GM23338 (cell line): ENCODE data around the gene HRH2. TPM values are rescaled to one million over a fixed set of nuclear protein-coding genes. Genes with fewer than 3 reads are reported as not detected.

Source experiments
- ATAC-seq: fragments of 200-7000 bp; cut with Tn5 transposase; 3 replicates; pipeline ENCODE4 v1.9.1; 2020
- DNase-seq: peaks from one replicate; pipeline ENCODE4 v3.0.0-alpha.2; 2015; ENCODE audit warnings: low spot score
- H2AFZ ChIP-seq: fragments of 200-600 bp; sonication (generic); 2 replicates; pipeline ENCODE4 v1.8.0; 2016; ENCODE audit warnings: antibody characterized with exemption, mild to moderate bottlenecking, moderate library complexity
- H3F3A ChIP-seq: fragments of 200-600 bp; sonication (generic); replicated peaks from 2 replicates; pipeline ENCODE4 v1.8.0; 2017; ENCODE audit warnings: antibody characterized with exemption, mixed run types, low read depth
- H3K27ac ChIP-seq: fragments of 200-600 bp; sonication (generic); 2 replicates; pipeline ENCODE4 v1.6.1; 2016; ENCODE audit warnings: low read depth
- H3K27me3 ChIP-seq: fragments of 200-600 bp; sonication (generic); 2 replicates; pipeline ENCODE4 v1.8.0; 2016; ENCODE audit warnings: mild to moderate bottlenecking, mixed run types, moderate library complexity; ENCODE audit not compliant: insufficient read depth
- H3K36me3 ChIP-seq: fragments of 200-600 bp; sonication (generic); 2 replicates; pipeline ENCODE4 v1.8.0; 2016; ENCODE audit warnings: mild to moderate bottlenecking; ENCODE audit not compliant: insufficient read depth
- H3K4me1 ChIP-seq: fragments of 200-600 bp; sonication (generic); 2 replicates; pipeline ENCODE4 v1.8.0; 2016; ENCODE audit warnings: mild to moderate bottlenecking, moderate library complexity; ENCODE audit not compliant: insufficient read depth
- H3K4me2 ChIP-seq: fragments of 200-600 bp; sonication (generic); 2 replicates; pipeline ENCODE4 v1.7.1; 2017; ENCODE audit warnings: mixed run types
- H3K4me3 ChIP-seq: fragments of 200-600 bp; sonication (generic); 2 replicates; pipeline ENCODE4 v1.6.1; 2016; ENCODE audit warnings: mixed run types
- H3K79me2 ChIP-seq: fragments of 200-600 bp; sonication (generic); replicated peaks from 2 replicates; pipeline ENCODE4 v1.8.0; 2017; ENCODE audit warnings: mild to moderate bottlenecking; ENCODE audit not compliant: insufficient read depth
- H3K9me2 ChIP-seq: fragments of 200-600 bp; sonication (generic); 2 replicates; pipeline ENCODE4 v1.8.0; 2017; ENCODE audit not compliant: insufficient read depth
- H4K20me1 ChIP-seq: fragments of 200-600 bp; sonication (generic); replicated peaks from 2 replicates; pipeline ENCODE4 v1.8.0; 2017; ENCODE audit warnings: mild to moderate bottlenecking; ENCODE audit not compliant: insufficient read depth
- H3K27ac Mint-ChIP-seq: 2 replicates; pipeline ENCODE4 v1.8.0; 2020; ENCODE audit warnings: inconsistent platforms, mild to moderate bottlenecking, moderate library complexity, mixed read lengths
- H3K27me3 Mint-ChIP-seq: 3 replicates; pipeline ENCODE4 v1.8.0; 2022; ENCODE audit warnings: low read depth, mild to moderate bottlenecking, moderate library complexity, mixed read lengths, inconsistent platforms; ENCODE audit not compliant: insufficient read depth, poor library complexity
- H3K36me3 Mint-ChIP-seq: 3 replicates; pipeline ENCODE4 v1.8.0; 2021; ENCODE audit warnings: low read depth, mild to moderate bottlenecking, inconsistent platforms, moderate library complexity, mixed read lengths
- H3K4me1 Mint-ChIP-seq: 3 replicates; pipeline ENCODE4 v1.8.0; 2020; ENCODE audit warnings: mild to moderate bottlenecking, inconsistent platforms, mixed read lengths
- H3K4me3 Mint-ChIP-seq: 3 replicates; pipeline ENCODE4 v1.8.0; 2021; ENCODE audit warnings: moderate library complexity, mild to moderate bottlenecking, inconsistent platforms, mixed read lengths
- H3K9me3 Mint-ChIP-seq: 3 replicates; pipeline ENCODE4 v1.8.0; 2020; ENCODE audit warnings: moderate library complexity, mild to moderate bottlenecking, inconsistent platforms, mixed read lengths
- CREB1 ChIP-seq: fragments of 250-450 bp; sonication (Bioruptor Pico); IDR thresholded peaks from 2 replicates; pipeline ENCODE4 v1.5.0; 2020; ENCODE audit warnings: low read depth, mild to moderate bottlenecking, moderate library complexity
- EZH2 ChIP-seq: fragments of 200-600 bp; sonication (generic); IDR thresholded peaks from one replicate; pipeline ENCODE4 v1.8.0; 2017; ENCODE audit warnings: antibody characterized with exemption, mild to moderate bottlenecking, low read depth; ENCODE audit not compliant: unreplicated experiment
- EZH2phosphoT487 ChIP-seq: fragments of 200-600 bp; sonication (generic); IDR thresholded peaks from one replicate; pipeline ENCODE4 v1.8.1; 2018; ENCODE audit warnings: antibody characterized with exemption; ENCODE audit not compliant: unreplicated experiment
- JUNB ChIP-seq: IDR thresholded peaks from one replicate; pipeline ENCODE4 v1.6.1; 2016; ENCODE audit warnings: antibody characterized with exemption; ENCODE audit not compliant: unreplicated experiment
- NANOG ChIP-seq: IDR thresholded peaks from 2 replicates; pipeline ENCODE4 v1.6.1; 2016; ENCODE audit warnings: antibody characterized with exemption, borderline replicate concordance
- POLR2AphosphoS5 ChIP-seq: IDR thresholded peaks from 2 replicates; pipeline ENCODE4 v1.6.1; 2016; ENCODE audit warnings: antibody characterized with exemption, low read depth
- STAT1 ChIP-seq: IDR thresholded peaks from one replicate; pipeline ENCODE4 v1.6.1; 2016; ENCODE audit warnings: antibody characterized with exemption; ENCODE audit not compliant: unreplicated experiment
- ZNF114 ChIP-seq: fragments of 250-450 bp; sonication (Bioruptor Pico); IDR thresholded peaks from 2 replicates; pipeline ENCODE4 v1.5.0; 2020; ENCODE audit warnings: mild to moderate bottlenecking, moderate library complexity
- ZNF331 ChIP-seq: fragments of 250-450 bp; sonication (Bioruptor Pico); IDR thresholded peaks from 2 replicates; pipeline ENCODE4 v1.5.0; 2020; ENCODE audit warnings: low read depth, mild to moderate bottlenecking, moderate library complexity
- polyA plus RNA-seq: library from polyadenylated mRNA; unstranded; fragments of >200 nt; fragmentation: Nextera tagmentation; extraction: Ambion mirVana; gene quantifications from 2 replicates; pipeline ENCODE4 v1.2.1, GENCODE V29; 2016
- total RNA-seq: library from RNA; depleted of rRNA; stranded (reverse); fragments of >200 nt; shearing (Covaris generic); gene quantifications from 2 replicates; pipeline ENCODE4 v1.2.3, GENCODE V29; 2014
- TF ChIP-seq, protein P1 (sequence below): IDR thresholded peaks from one replicate; pipeline ENCODE4 v1.6.1; 2018; ENCODE audit warnings: antibody characterized with exemption; ENCODE audit not compliant: unreplicated experiment
- TF ChIP-seq, protein P2 (sequence below): fragments of 250-450 bp; sonication (Bioruptor Pico); IDR thresholded peaks from 2 replicates; pipeline ENCODE4 v1.5.0; 2020; ENCODE audit warnings: mild to moderate bottlenecking, moderate library complexity
- TF ChIP-seq, protein P3 (sequence below): IDR thresholded peaks from 2 replicates; pipeline ENCODE4 v1.6.1; 2016; ENCODE audit warnings: antibody characterized with exemption
- TF ChIP-seq, protein P4 (sequence below), 2 experiments: fragments of 200-600 bp in 1 of 2; sonication (generic) in 1 of 2; conservative IDR thresholded peaks; 2 replicates each; pipeline versions ENCODE4 v1.5.1 to v1.6.1; 2016 to 2017; ENCODE audit warnings: antibody characterized with exemption in 2 of 2, low read depth in 2 of 2, mild to moderate bottlenecking in 2 of 2, moderate library complexity in 1 of 2

The HRH2 gene
- total and polyA plus RNA-seq, 2 experiments from 2014 or later, result 6.8 to 7.0 TPM

DNA sequence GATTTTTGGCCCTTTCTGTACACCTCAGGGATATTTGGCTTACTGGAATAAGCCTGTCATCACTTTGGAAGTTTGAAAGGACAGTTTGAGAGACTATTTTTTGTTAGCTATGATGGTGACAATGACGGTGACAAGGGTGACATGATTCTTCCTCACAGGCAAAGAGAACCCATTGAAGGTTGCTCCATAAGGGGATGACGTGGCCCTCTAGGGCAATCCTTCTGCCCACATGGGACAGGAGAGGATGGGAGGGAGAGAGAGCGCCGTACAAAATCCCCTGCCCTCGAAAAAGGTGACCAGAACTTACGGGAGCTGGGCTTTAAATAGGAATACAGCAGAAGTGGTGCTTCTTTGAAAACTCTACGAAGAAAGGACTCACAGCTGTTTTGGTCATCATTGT lies 22.6 kb downstream of the HRH2 start:
- no peaks in the 10 kb centered on the region; the same call in 2 of the 3 replicates for H3K9me3 Mint-ChIP-seq
- H3K4me3 ChIP-seq, result no peak overlapping the region
- H3K27ac Mint-ChIP-seq, result no peak overlapping the region
- H2AFZ ChIP-seq, result no peak overlapping the region
- no peak overlapping the region for H3K4me3 Mint-ChIP-seq
- H3K9me2 ChIP-seq, result no peaks in the 10 kb centered on the region
- TF ChIP-seq, protein P1, sequence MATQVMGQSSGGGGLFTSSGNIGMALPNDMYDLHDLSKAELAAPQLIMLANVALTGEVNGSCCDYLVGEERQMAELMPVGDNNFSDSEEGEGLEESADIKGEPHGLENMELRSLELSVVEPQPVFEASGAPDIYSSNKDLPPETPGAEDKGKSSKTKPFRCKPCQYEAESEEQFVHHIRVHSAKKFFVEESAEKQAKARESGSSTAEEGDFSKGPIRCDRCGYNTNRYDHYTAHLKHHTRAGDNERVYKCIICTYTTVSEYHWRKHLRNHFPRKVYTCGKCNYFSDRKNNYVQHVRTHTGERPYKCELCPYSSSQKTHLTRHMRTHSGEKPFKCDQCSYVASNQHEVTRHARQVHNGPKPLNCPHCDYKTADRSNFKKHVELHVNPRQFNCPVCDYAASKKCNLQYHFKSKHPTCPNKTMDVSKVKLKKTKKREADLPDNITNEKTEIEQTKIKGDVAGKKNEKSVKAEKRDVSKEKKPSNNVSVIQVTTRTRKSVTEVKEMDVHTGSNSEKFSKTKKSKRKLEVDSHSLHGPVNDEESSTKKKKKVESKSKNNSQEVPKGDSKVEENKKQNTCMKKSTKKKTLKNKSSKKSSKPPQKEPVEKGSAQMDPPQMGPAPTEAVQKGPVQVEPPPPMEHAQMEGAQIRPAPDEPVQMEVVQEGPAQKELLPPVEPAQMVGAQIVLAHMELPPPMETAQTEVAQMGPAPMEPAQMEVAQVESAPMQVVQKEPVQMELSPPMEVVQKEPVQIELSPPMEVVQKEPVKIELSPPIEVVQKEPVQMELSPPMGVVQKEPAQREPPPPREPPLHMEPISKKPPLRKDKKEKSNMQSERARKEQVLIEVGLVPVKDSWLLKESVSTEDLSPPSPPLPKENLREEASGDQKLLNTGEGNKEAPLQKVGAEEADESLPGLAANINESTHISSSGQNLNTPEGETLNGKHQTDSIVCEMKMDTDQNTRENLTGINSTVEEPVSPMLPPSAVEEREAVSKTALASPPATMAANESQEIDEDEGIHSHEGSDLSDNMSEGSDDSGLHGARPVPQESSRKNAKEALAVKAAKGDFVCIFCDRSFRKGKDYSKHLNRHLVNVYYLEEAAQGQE, result no peak
- no peak for TF ChIP-seq JUNB
- TF ChIP-seq, protein P2, sequence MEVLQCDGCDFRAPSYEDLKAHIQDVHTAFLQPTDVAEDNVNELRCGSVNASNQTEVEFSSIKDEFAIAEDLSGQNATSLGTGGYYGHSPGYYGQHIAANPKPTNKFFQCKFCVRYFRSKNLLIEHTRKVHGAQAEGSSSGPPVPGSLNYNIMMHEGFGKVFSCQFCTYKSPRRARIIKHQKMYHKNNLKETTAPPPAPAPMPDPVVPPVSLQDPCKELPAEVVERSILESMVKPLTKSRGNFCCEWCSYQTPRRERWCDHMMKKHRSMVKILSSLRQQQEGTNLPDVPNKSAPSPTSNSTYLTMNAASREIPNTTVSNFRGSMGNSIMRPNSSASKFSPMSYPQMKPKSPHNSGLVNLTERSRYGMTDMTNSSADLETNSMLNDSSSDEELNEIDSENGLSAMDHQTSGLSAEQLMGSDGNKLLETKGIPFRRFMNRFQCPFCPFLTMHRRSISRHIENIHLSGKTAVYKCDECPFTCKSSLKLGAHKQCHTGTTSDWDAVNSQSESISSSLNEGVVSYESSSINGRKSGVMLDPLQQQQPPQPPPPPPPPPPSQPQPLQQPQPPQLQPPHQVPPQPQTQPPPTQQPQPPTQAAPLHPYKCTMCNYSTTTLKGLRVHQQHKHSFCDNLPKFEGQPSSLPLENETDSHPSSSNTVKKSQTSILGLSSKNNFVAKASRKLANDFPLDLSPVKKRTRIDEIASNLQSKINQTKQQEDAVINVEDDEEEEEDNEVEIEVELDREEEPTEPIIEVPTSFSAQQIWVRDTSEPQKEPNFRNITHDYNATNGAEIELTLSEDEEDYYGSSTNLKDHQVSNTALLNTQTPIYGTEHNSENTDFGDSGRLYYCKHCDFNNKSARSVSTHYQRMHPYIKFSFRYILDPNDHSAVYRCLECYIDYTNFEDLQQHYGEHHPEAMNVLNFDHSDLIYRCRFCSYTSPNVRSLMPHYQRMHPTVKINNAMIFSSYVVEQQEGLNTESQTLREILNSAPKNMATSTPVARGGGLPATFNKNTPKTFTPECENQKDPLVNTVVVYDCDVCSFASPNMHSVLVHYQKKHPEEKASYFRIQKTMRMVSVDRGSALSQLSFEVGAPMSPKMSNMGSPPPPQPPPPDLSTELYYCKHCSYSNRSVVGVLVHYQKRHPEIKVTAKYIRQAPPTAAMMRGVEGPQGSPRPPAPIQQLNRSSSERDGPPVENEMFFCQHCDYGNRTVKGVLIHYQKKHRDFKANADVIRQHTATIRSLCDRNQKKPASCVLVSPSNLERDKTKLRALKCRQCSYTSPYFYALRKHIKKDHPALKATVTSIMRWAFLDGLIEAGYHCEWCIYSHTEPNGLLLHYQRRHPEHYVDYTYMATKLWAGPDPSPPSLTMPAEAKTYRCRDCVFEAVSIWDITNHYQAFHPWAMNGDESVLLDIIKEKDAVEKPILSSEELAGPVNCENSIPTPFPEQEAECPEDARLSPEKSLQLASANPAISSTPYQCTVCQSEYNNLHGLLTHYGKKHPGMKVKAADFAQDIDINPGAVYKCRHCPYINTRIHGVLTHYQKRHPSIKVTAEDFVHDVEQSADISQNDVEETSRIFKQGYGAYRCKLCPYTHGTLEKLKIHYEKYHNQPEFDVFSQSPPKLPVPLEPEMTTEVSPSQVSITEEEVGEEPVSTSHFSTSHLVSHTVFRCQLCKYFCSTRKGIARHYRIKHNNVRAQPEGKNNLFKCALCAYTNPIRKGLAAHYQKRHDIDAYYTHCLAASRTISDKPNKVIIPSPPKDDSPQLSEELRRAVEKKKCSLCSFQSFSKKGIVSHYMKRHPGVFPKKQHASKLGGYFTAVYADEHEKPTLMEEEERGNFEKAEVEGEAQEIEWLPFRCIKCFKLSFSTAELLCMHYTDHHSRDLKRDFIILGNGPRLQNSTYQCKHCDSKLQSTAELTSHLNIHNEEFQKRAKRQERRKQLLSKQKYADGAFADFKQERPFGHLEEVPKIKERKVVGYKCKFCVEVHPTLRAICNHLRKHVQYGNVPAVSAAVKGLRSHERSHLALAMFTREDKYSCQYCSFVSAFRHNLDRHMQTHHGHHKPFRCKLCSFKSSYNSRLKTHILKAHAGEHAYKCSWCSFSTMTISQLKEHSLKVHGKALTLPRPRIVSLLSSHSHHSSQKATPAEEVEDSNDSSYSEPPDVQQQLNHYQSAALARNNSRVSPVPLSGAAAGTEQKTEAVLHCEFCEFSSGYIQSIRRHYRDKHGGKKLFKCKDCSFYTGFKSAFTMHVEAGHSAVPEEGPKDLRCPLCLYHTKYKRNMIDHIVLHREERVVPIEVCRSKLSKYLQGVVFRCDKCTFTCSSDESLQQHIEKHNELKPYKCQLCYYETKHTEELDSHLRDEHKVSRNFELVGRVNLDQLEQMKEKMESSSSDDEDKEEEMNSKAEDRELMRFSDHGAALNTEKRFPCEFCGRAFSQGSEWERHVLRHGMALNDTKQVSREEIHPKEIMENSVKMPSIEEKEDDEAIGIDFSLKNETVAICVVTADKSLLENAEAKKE (CRISPR knock-in tag), result no peak
- no peak for TF ChIP-seq ZNF114 (CRISPR knock-in tag)
- TF ChIP-seq POLR2AphosphoS5, result no peak
- TF ChIP-seq EZH2, result no peak
- TF ChIP-seq CREB1 (CRISPR knock-in tag), result no peak
- TF ChIP-seq, protein P3, sequence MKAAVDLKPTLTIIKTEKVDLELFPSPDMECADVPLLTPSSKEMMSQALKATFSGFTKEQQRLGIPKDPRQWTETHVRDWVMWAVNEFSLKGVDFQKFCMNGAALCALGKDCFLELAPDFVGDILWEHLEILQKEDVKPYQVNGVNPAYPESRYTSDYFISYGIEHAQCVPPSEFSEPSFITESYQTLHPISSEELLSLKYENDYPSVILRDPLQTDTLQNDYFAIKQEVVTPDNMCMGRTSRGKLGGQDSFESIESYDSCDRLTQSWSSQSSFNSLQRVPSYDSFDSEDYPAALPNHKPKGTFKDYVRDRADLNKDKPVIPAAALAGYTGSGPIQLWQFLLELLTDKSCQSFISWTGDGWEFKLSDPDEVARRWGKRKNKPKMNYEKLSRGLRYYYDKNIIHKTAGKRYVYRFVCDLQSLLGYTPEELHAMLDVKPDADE, result no peak
- no peak for TF ChIP-seq STAT1
- TF ChIP-seq ZNF331 (CRISPR knock-in tag), result no peak
- TF ChIP-seq, protein P4, sequence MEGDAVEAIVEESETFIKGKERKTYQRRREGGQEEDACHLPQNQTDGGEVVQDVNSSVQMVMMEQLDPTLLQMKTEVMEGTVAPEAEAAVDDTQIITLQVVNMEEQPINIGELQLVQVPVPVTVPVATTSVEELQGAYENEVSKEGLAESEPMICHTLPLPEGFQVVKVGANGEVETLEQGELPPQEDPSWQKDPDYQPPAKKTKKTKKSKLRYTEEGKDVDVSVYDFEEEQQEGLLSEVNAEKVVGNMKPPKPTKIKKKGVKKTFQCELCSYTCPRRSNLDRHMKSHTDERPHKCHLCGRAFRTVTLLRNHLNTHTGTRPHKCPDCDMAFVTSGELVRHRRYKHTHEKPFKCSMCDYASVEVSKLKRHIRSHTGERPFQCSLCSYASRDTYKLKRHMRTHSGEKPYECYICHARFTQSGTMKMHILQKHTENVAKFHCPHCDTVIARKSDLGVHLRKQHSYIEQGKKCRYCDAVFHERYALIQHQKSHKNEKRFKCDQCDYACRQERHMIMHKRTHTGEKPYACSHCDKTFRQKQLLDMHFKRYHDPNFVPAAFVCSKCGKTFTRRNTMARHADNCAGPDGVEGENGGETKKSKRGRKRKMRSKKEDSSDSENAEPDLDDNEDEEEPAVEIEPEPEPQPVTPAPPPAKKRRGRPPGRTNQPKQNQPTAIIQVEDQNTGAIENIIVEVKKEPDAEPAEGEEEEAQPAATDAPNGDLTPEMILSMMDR (conservative IDR thresholded peaks at IDR 0.05; ENCODE audit: low read depth in 2 of 2), result no peak
- TF ChIP-seq EZH2phosphoT487, result no peak
- no peak for TF ChIP-seq NANOG
- H3K4me1 ChIP-seq, result no peaks in the 10 kb centered on the region; the same call in 1 of the 2 replicates
- no peaks in the 10 kb centered on the region; the same call in 1 of the 2 replicates for H4K20me1 ChIP-seq
- H3K27me3 Mint-ChIP-seq, result peaks cover 2% of the 10 kb centered on the region
- H3K79me2 ChIP-seq, result no peaks in the 10 kb centered on the region
- no peak overlapping the region for H3K4me2 ChIP-seq
- ATAC-seq (no peak), DNase-seq (no peak)
- H3K36me3 ChIP-seq, result no peaks in the 10 kb centered on the region
- H3K27me3 ChIP-seq, result no peaks in the 10 kb centered on the region
- peaks cover 26% of the 10 kb centered on the region for H3K4me1 Mint-ChIP-seq
- no peaks in the 10 kb centered on the region for H3F3A ChIP-seq
- H3K27ac ChIP-seq, result no peak overlapping the region
- H3K36me3 Mint-ChIP-seq, result peaks cover 15% of the 10 kb centered on the region
